ENCODE data around the gene KIAA1328. TPM values are rescaled to one million over a fixed set of nuclear protein-coding genes. Genes with fewer than 3 reads are reported as not detected.

The KIAA1328 gene
- total and polyA plus RNA-seq, 9 of the 15 experiments (the other 6 are each of a cell fraction or from before 2014, with no cell fraction given), result 4.0 to 8.6 (median 7.4) TPM

- TF ChIP-seq ASH1L (IDR thresholded peaks at IDR 0.05; ENCODE audit: borderline replicate concordance, low read depth, partially characterized antibody) (no peak), PML (IDR thresholded peaks at IDR 0.05; ENCODE audit: low read length) (no peak), ZNF445 (CRISPR knock-in tag; IDR thresholded peaks at IDR 0.05; ENCODE audit: low read depth) (no peak), MEIS2 (IDR thresholded peaks at IDR 0.05; ENCODE audit: partially characterized antibody) (no peak), NFIC (IDR thresholded peaks at IDR 0.05) (no peak), TCF3 (CRISPR knock-in tag; IDR thresholded peaks at IDR 0.05) (no peak), NCOA1 (IDR thresholded peaks at IDR 0.05; ENCODE audit: low read depth) (no peak), CEBPZ (IDR thresholded peaks at IDR 0.05; ENCODE audit: borderline replicate concordance, low read depth, low read length) (no peak), MAZ (CRISPR knock-in tag; conservative IDR thresholded peaks at IDR 0.05 in 1 of 2, IDR thresholded peaks at IDR 0.05 in 1 of 2) (no peak), TCF7 (IDR thresholded peaks at IDR 0.05; ENCODE audit: borderline replicate concordance) (no peak), TOE1 (IDR thresholded peaks at IDR 0.05; ENCODE audit: borderline replicate concordance) (no peak), TOE1 (CRISPR knock-in tag; IDR thresholded peaks at IDR 0.05; ENCODE audit: borderline replicate concordance, low read depth) (no peak), POLR3A (IDR thresholded peaks at IDR 0.05; ENCODE audit: borderline replicate concordance, extremely low read depth, insufficient read depth, insufficient read length) (no peak), ZNF280B (CRISPR knock-in tag; IDR thresholded peaks at IDR 0.05) (no peak), LEF1 (IDR thresholded peaks at IDR 0.05) (no peak), E2F4 (CRISPR knock-in tag; IDR thresholded peaks at IDR 0.05; ENCODE audit: low read depth) (no peak)
- no peak for FAIRE-seq
Measured at GRCh38 chr18:36871801-36872200, 42.9 kb downstream of the KIAA1328 start.

More at GRCh38 chr18:36871801-36872200, 42.9 kb downstream of the KIAA1328 start:
- Histone ChIP-seq H3K79me2 (ENCODE audit: control insufficient read depth, insufficient read depth, low read length) (no peaks in the 10 kb centered on the region), H3K27me3 (ENCODE audit: control insufficient read depth in 2 of 2, insufficient read depth in 2 of 2, low read length in 2 of 2) (no peaks in the 10 kb centered on the region), H3K4me1 (replicated peaks in 1 of 2; ENCODE audit: control insufficient read depth in 2 of 2, insufficient read depth in 2 of 2, low read length in 2 of 2) (no peaks in the 10 kb centered on the region), H2AFZ (ENCODE audit: low read depth, low read length) (no peak overlapping the region), H3K4me2 (ENCODE audit: insufficient read depth, low read length) (no peak overlapping the region), H3K9me3 (replicated peaks; ENCODE audit: control insufficient read depth, insufficient read depth, low read depth, low read length) (no peaks in the 10 kb centered on the region), H3K27ac (ENCODE audit: extremely low read depth, low read depth, low read length) (no peak overlapping the region), H3K36me3 (ENCODE audit: control insufficient read depth, insufficient read depth, low read length) (no peaks in the 10 kb centered on the region), H4K20me1 (replicated peaks; ENCODE audit: control insufficient read depth, insufficient read depth, low read length) (no peaks in the 10 kb centered on the region), H3K4me3 (no peak overlapping the region), H3K9me1 (ENCODE audit: control insufficient read depth, insufficient read depth, low read length) (no peaks in the 10 kb centered on the region), H3K9ac (ENCODE audit: insufficient read depth in 1 of 2, low read depth in 2 of 2, low read length in 2 of 2) (no peak overlapping the region)
- DNase-seq (ENCODE audit: extremely low read depth in 1 of 4, low spot score in 3 of 4), result no peak
- BruUV-seq (replicated peaks), result no TSS peak
- 42% methylated on average over 3 of the region's 3 CpGs for WGBS (ENCODE audit: insufficient coverage, low coverage, missing lambda C conversion rate)
- in situ Hi-C loops (cut with MboI) (no loop called here), intact Hi-C loops (cut with micrococcal nuclease) (no loop called here)
- CTCF ChIA-PET (ENCODE audit: low intra/inter-chr PET ratio), result no interaction called here
- POLR2A ChIA-PET, result interaction anchor here (0.6 to 1.2 kb wide), 2 partner anchors 38 to 84 kb away, joined by 3 read pairs; no protein-coding TSS in a partner anchor
- no peak; the same call in 2 of the 3 replicates for ATAC-seq

Data from K562 (cell line).